IPS DF 4.7 (cell line): ENCODE data around the gene DNAH1.
A peak's percentile ranks its signal among the peaks of the same experiment; 100 is the strongest.

Experiments used
- DNase-seq: peaks from one replicate; pipeline ENCODE4 v3.0.0-alpha.2; 2013; ENCODE audit warnings: low spot score; ENCODE audit errors: extremely low read depth

Gene DNAH1

DNA sequence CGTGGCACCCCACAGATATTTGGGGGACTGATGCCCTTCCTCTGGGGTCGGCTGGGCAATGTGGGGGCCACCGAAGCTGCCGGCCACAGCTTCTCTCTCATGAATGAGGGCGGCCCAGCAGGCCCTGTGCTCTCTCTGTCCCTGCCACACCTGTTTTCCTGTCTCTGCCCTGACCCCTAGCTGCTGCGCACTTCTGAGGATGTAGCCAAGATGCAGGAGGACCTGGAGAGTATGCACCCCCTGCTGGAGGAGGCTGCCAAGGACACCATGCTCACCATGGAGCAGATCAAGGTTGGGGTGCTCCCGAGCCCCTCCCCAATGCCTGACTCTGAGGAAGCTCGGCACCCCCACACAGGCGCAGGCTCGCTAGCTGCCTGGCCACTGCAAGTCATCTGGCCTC, 69.0 kb downstream of the DNAH1 start:
- DNase-seq, result peak; percentile 81

DNA sequence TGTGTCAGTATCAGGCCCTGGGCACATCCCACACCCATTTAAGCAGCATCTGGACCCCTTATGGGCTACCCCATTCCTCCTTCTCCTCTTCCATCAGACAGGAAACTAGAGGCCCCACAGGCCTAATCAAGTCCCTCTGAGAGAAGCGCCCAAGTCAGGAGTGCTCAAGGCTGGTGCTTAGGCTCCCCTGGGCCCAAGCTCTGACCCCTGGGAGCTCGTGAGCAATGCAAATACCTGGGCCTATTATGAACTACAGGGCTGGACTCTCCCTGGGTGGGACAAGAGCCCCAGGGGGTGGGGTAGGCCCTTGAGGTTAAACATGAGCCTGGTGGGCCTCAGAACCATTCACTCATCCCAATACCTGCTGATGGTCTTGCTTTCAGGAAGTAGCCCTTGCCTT, 71.4 kb downstream of the DNAH1 start:
- DNase-seq, result no peak

GRCh38 chr3:52388348-52388821, 72.3 kb downstream of the DNAH1 start:
- DNase-seq, result no peak

- DNase-seq, result no peak
Observed at GRCh38 chr3:52388933-52389332, 72.8 kb downstream of the DNAH1 start.

DNA sequence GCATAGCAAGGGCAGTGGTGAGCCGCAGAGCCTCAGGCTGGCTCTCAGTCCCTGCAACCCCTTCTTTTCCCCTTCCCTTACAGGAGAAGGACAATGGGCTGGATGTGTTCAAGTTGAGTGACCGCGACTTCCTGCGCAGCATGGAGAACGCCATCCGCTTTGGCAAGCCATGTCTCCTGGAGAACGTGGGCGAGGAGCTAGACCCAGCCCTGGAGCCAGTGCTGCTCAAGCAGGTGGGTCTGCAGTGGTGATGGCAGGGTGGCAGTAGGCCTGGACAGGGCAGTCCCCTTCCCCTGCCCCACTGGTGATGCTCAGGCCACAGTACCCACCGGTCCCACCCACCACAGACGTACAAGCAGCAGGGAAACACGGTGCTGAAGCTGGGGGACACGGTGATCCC, 75.0 kb downstream of the DNAH1 start:
- DNase-seq, result no peak

DNA sequence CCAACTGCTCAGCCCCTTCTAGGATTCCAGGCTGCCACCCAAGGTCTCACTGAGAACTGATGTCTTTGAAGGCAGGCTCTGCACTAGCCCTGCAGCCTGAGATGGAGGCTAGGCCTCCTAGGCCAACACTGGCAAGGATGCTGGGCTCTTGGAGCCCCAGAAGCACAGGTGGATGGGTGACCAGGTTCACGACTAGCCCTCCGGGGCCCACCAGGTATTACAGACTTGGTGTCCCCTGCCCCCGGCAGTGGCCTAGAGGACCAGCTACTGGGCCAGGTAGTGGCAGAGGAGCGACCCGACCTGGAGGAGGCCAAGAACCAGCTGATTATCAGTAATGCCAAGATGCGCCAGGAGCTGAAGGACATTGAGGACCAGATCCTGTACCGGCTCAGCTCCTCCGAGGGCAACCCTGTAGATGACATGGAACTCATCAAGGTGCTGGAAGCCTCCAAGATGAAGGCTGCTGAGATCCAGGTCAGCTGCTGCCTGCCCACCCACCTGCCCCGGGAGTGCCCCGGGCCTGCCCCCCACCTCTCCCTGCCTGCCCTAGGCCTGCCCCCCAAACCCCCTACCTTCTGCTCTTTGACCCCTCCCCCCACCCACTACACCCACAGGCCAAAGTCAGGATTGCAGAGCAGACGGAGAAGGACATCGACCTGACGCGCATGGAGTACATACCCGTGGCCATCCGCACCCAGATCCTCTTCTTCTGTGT, 76.3 kb downstream of the DNAH1 start:
- no peak for DNase-seq

DNA sequence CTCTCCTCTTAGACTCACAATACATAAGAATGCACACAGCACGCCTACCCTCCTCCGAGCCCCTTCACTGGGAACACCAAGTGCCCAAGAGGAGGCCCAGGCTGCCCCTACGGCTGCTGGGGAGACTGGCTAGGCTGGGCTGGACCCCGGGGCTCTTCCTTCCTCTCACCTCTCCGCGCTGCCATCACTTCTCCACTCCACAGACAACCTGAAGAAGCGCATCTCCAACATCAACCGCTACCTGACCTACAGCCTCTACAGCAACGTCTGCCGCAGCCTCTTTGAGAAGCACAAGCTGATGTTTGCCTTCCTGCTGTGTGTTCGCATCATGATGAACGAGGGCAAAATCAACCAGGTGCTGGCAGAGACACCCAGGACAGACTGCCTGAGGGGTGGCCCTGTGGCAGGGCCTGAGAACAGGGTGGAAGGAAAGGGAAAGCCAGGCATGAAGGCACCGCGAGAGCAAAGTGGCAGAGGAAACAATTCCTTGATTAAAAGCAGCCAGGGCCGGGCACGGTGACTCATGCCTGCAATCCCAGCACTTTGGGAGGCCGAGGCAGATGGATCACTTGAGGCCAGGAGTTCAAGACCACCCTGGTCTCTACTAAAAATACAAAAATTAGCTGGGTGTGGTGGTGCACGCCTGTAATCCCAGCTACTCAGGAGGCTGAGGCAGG, 77.2 kb downstream of the DNAH1 start:
- no peak for DNase-seq

DNA sequence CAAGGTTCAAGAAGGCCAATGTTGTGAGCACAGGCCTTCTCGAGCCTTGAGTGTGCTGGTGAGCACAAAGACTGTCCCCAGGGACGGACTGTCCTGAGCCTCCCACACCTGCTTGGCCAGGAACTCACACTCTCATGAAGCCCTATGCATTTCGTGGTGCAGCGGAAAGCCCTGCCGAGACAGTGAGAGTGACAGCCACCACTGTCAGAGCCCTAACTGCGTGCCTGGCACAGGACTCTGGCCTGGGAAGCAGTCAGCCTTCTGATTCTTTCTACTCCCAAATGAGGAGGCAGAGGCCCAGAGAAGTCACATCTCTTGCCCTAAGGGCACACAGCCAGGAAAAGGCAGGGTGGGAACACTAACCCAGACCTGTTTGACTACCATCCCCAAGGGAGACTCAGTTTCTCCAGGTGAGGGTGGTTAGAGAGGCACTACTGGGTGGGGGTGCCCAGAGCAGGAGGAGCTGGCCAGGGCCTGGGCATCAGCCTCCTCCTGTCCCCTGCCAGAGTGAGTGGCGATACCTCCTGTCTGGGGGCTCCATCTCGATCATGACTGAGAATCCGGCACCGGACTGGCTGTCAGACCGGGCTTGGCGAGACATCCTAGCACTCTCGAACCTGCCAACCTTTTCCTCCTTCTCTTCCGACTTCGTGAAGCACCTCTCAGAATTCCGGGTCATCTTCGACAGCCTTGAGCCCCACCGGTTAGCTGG, 78.0 kb downstream of the DNAH1 start:
- no peak for DNase-seq

GRCh38 chr3:52394751-52395502, 78.8 kb downstream of the DNAH1 start:
- DNase-seq, result no peak

DNA sequence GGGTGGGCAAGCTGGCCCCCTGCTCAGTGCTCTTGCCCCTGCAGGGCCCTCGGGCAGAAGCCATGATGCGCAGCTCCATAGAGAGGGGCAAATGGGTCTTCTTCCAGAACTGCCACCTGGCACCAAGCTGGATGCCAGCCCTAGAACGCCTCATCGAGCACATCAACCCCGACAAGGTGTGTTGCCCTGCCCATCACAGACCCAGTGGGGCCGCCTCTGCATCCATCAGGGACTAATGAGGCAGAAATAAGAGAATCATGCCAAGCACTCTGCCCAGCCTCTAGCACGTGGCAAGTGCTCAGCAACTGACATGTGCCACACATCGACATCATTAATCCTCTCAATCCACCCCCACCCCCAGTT, 79.4 kb downstream of the DNAH1 start:
- DNase-seq, result no peak

- no peak for DNase-seq
Observed at GRCh38 chr3:52396011-52396906, 80.1 kb downstream of the DNAH1 start.

DNA sequence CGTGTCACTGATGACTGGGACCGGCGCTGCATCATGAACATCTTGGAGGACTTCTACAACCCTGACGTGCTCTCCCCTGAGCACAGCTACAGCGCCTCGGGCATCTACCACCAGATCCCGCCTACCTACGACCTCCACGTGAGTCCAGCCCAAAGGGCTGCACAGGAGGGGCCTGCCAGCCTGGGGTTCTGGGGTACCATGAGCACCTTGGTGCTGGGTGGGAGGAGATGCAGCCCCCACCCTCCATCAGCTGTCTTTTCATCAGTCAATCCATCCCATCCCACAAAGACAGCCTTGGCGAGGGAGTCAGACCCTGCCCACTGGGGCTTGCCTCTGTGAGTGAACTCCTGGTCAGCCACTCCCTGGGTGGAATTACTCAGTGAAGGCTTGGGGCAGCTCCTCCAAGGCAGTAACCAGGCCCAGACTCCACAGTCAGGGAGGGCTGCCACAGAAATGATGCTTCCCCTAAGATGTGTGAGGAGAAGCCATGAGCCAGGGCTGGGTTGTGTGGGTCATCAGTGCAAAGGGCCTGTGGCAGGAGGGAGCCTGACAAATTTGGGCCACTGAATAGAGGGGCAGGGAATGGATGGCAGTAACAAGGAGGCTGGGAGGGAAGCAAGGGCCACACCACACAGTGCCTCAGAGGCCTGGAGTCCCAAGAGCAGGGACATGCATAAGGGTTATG, 80.9 kb downstream of the DNAH1 start:
- DNase-seq, result no peak

DNA sequence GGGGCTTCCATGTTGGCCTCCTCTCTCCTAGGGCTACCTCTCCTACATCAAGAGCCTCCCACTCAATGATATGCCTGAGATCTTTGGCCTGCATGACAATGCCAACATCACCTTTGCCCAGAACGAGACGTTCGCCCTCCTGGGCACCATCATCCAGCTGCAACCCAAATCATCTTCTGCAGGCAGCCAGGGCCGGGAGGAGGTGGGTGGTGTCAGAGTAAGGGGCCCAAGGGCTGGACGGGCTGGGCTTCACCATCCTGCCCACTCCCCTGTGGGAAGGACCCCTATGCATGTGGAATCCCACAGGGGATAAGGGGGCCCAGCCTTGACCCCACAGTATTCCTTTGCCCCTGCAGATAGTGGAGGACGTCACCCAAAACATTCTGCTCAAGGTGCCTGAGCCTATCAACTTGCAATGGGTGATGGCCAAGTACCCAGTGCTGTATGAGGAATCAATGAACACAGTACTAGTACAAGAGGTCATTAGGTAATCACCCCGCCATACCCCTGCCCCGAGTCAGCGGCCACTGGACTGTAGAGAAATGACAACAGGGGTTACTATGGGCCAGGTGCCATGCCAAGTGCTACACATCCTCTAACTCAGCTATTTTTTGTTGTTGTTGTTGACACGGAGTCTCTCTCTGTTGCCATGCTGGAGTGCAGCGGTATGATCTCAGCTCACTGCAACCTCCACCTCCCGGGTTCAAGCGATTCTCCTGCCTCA, 81.7 kb downstream of the DNAH1 start:
- no peak for DNase-seq

DNA sequence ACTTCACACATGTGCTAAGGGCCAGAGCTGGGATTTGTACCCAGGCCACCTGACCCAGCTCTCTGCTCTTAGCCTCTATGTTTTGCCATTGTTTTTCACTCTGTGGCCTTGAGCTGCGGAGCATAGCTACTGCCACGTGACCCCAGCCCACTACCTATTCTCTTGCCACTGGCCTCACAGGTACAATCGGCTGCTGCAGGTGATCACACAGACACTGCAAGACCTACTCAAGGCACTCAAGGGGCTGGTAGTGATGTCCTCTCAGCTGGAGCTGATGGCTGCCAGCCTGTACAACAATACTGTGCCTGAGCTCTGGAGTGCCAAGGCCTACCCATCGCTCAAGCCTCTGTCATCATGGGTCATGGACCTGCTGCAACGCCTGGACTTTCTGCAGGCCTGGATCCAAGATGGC, 82.6 kb downstream of the DNAH1 start:
- DNase-seq, result no peak

GRCh38 chr3:52399131-52399530, 83.0 kb downstream of the DNAH1 start:
- no peak for DNase-seq

GRCh38 chr3:52399593-52399992, 83.5 kb downstream of the DNAH1 start:
- no peak for DNase-seq

DNA sequence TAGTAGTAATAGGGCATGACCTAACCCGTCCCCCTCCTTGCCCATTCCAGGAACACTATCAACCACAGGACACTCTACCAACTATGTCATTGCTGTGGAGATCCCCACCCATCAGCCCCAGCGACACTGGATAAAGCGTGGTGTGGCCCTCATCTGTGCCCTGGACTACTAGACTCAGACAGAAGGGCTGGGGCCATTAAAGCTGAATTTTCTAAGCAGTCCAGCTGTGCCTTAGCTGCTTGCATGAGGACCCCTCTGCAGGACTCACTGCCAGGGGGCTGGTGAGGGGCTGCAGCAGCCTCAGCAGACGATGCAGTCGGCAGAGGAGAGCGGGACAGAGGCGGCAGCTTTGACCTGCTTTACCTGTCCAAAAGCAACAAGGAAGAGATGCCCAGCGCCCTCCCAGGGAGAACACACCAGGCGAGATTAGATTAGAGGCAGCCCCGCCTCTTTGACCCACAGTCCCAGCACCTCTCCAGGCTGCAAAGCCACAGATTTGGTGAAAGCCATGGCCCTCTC, 84.2 kb downstream of the DNAH1 start:
- no peak for DNase-seq

- no peak for DNase-seq
Observed at GRCh38 chr3:52401021-52401420, 84.9 kb downstream of the DNAH1 start.

GRCh38 chr3:52401551-52401950, 85.4 kb downstream of the DNAH1 start:
- DNase-seq, result no peak
